AG09309 (cell line): ENCODE measurements around the gene GRIN2C.

Experiments
- DNase-seq: peaks from one replicate; pipeline ENCODE4 v3.0.0-alpha.2; 2010; ENCODE audit warnings: low read depth
- H3K4me3 ChIP-seq: 2 replicates; pipeline ENCODE4 v1.5.1; 2011; ENCODE audit warnings: mild to moderate bottlenecking, low read depth, low read length, moderate library complexity; ENCODE audit not compliant: control insufficient read depth
- TF ChIP-seq, protein P1 (sequence below): IDR thresholded peaks from 2 replicates; pipeline ENCODE4 v1.5.1; 2011; ENCODE audit warnings: mild to moderate bottlenecking, low read depth, low read length, inconsistent platforms; ENCODE audit not compliant: insufficient read depth, control insufficient read depth; ENCODE audit errors: missing control alignments

The GRIN2C gene

DNA sequence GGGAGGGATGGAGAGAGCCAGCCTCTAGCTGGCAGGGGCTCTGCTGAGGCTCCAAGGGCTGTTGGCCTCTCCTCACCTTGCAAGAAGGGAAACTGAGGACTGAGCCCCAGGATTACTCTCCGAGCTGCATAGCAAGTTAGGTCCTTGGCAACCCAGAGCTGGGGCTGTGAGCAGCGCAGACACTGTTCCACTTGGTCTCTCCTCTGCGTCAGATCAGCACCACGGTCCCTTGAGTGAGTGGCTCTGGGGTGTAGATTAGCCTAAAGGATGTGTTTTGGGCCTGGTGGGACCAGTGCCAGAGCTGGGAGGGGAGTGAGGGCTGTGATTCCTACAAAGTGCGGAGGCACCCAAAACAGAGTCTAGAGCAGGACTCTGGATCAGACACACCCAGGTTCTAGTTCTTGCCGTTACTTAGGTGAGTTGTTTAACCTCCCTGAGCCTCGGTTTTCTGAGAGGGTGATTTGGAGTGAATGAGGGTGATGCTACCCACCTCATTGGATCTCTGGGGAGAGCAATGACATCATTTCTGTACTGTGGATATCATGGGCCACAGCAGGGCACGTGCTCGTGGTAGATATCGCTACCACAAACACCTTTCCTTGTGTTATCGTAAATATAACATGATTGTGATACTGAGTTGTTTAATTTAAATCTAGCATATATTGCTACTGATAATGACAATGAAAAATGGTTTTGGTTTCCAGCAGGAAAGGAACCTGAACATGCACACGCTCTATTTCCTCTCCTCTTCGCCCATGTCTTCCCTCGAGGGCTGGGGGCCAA is 41.9 kb upstream of the GRIN2C start:
- TF ChIP-seq, protein P1, sequence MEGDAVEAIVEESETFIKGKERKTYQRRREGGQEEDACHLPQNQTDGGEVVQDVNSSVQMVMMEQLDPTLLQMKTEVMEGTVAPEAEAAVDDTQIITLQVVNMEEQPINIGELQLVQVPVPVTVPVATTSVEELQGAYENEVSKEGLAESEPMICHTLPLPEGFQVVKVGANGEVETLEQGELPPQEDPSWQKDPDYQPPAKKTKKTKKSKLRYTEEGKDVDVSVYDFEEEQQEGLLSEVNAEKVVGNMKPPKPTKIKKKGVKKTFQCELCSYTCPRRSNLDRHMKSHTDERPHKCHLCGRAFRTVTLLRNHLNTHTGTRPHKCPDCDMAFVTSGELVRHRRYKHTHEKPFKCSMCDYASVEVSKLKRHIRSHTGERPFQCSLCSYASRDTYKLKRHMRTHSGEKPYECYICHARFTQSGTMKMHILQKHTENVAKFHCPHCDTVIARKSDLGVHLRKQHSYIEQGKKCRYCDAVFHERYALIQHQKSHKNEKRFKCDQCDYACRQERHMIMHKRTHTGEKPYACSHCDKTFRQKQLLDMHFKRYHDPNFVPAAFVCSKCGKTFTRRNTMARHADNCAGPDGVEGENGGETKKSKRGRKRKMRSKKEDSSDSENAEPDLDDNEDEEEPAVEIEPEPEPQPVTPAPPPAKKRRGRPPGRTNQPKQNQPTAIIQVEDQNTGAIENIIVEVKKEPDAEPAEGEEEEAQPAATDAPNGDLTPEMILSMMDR: no peak
- no peak overlapping the region for H3K4me3 ChIP-seq
- DNase-seq: no peak

DNA sequence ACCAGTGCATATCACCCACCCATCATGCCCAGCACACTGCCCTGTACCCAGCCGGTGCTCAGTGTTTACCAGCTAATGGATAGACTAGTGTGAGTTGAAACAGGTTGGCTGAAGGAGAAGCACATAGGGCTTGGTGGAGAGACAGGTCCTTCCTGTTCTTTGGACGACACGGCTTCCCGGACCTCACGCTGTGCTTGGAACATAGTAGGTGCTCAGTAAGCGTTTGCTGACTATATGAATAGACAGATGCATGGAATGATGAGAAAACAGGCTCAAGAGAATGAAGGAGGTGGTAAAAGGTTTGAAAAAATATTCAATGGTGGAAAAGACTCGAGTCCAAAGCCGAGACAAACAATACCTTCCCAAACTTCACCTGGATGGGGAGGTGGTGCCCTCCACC is 40.5 kb upstream of the GRIN2C start:
- DNase-seq: no peak
- TF ChIP-seq, protein P1: no peak
- H3K4me3 ChIP-seq: no peak overlapping the region

DNA sequence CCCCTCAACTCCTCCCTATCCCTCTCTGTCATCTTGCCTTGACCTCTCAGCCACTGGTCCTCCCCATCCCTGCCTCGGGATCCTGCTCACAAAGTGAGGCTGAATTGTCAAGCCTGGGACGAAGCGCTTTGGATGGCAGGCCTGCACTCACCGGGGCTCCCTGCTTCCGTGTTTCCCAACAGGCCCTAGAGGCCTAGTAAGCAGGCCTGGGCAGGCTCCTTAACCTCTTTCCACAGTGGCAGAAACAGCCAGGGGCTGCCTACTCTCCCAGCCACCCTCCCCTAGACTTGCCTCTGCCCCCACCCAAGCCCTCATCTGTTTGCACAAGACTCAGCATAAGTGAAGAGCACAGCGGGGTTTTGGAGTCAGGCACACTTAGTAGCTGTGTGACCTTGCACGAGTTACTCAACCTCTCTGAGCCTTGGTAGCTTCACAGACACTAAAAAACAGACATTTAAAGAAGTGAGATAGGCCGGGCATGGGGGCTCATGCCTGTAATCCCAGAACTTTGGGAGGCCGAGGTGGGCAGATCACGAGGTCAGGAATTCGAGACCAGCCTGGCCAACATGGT is 38.8 kb upstream of the GRIN2C start:
- H3K4me3 ChIP-seq: no peak overlapping the region
- DNase-seq: no peak
- TF ChIP-seq, protein P1: no peak

DNA sequence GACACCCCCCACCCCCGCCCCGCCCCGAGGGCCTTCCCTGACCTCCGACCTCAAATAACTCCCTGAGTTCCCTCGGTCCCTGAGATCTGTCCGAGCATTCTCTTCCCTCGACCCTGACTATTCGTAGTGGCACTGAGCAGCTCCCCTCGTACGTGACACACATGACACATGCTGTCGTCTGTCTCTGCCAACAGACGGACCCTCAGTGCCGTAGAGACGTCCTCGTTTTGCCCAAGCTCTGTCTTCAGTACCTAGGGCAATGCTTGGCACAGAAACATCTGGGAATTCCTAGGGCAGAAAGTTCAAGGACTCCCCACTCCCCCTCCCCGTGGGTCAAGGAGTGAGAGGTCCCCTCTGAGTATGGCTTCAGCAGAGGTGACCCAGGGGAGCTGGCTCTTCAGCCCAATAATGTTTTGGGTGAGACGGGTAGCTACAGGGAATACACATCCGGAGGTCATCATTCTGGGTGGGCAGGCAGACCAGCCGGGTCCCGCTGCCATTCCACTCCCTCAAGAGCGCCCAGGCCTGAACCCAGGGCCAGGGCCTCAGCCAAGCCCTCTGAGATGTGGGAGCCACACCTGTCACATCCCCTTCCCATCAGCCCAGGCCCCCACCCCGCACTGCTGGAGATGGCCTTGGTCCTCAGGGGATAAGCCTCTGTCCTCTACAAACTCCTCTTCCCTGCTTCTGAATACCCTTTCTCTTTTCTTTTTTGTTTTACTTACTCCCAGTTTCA is 34.4 kb upstream of the GRIN2C start:
- DNase-seq: no peak
- TF ChIP-seq, protein P1: no peak
- no peak overlapping the region for H3K4me3 ChIP-seq

DNA sequence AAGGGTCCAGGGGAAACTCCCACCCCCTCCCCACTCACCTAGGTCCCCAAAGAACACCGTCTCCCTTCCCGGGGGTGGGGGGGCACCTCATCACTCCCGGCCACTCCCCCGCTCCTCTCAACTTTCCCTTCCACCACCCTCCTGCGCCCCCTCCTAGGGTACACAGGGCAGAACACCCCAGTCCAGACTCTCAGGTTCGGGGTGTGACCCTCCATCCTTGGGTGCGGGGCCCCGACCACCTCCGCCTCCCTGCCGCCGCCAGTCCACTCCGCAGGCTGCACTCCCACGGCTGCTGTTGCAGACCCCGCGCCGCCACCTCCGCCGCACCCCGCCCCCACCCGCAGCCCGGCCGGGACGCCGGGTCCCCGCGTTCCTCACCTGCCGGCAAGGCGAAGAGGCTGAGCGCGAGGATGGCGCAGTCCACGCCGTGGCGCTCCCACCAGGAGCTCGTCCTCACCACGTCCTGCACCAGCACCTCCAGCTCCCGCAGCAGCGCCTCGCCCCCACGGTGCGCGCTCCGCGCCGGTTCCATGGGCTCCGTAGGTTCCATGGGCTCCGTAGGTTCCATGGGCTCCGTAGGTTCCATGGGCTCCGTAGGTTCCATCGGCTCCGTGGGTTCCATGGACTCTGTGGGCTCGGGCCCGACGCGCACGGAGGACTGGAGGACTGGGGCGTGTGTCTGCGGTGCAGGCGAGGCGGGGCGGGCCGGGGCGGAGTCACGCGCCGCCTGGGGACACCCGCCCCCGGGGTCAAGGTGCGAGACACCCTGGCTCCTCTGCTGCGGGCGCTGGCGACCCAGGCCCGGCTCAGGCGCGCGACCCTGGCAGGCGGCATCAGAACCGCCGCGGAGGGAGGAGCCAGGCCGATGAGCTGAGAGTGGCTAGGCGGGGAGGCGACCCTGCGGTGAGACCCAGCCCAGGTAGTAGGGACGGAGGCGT is 33.6 kb upstream of the GRIN2C start, which contains the start of gene FADS6:
Gene FADS6, minus strand, starts transcription at position 660 of the 938 bp plus-strand sequence. Its CDS starts 38 bp downstream, at position 622.
- H3K4me3 ChIP-seq: no peak within 1 kb of the TSS
- TF ChIP-seq, protein P1: no peak
- no peak for DNase-seq

DNA sequence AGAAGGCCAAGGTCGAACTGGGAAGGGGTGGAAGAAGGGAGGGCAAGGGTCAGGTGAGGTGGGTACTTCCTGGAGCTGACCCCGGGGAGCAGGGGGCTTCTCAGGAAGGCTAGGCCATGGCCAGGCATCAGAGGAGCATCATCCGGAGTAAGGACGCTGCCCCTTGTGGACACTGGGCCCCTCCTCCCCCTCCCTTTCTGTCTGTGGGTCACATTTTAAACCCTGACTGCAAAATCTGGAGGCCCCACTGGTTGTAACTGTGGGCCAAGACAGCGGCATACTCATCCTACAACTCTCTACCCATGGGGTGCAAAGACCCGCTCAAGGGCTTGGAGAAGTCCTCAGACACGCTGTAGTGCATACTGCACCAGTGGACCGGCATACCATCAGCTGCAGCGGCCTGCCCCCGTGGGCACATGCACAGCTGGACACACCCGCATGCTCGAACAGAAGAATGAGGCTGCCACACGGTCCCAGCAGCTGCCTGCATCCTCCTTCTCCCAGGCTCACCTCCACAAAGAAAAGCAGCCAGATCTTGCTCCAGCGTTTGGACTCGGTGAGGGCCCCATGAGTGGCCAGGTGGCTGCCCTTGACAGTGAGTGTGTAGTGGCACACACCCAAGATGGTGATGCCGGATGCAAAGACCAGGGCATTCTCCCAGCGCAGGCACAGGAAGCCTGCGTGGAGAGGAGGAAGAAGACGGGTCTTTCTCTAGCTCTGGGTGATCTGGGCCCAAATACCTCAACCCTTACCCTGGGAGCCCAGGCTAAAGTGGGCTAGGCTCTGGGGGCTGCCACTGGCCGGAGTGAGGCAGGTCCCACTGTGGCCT is 32.5 kb upstream of the GRIN2C start:
- no peak overlapping the region for H3K4me3 ChIP-seq
- TF ChIP-seq, protein P1: no peak
- DNase-seq: no peak
